NCI-H2196 (cell line): ENCODE data around the gene RAB9B.
A peak's percentile ranks its signal among the peaks of the same experiment; 100 is the strongest.
"Not testable (repeated sequence)": the region's sequence is repeated elsewhere in the genome, so short reads cannot be mapped to it uniquely, and the experiment has no call there.

Source experiments
- DNase-seq: peaks from one replicate; lab custom pipeline; 2025; ENCODE audit not compliant: unreplicated experiment; lab: John Stamatoyannopoulos, UW

Gene RAB9B

GRCh38 chrX:103817101-103817500 is 15.0 kb downstream of the RAB9B start:
- not testable (repeated sequence) for DNase-seq

GRCh38 chrX:103811858-103812257 is 20.2 kb downstream of the RAB9B start:
- no peak for DNase-seq

- DNase-seq = no peak
These were observed 25.1 kb downstream of the RAB9B start for GRCh38 chrX:103806862-103807474.

GRCh38 chrX:103805860-103806259 is 26.2 kb downstream of the RAB9B start:
- DNase-seq = no peak

- DNase-seq = no peak
These were observed 31.7 kb downstream of the RAB9B start for GRCh38 chrX:103800318-103800717.

- no peak for DNase-seq
These were observed 34.4 kb downstream of the RAB9B start for GRCh38 chrX:103797691-103798090.

- DNase-seq = no peak
These were observed 37.9 kb downstream of the RAB9B start for GRCh38 chrX:103794119-103794518.

- no peak for DNase-seq
These were observed 38.5 kb downstream of the RAB9B start for GRCh38 chrX:103793545-103793940.

GRCh38 chrX:103792916-103793544 is 39.0 kb downstream of the RAB9B start:
- no peak for DNase-seq

GRCh38 chrX:103791826-103792485 is 40.1 kb downstream of the RAB9B start:
- no peak for DNase-seq

GRCh38 chrX:103791228-103791627 is 40.8 kb downstream of the RAB9B start:
- DNase-seq = no peak

GRCh38 chrX:103789004-103789403 is 43.1 kb downstream of the RAB9B start:
- no peak for DNase-seq

GRCh38 chrX:103783971-103784370 is 48.1 kb downstream of the RAB9B start:
- no peak for DNase-seq

- no peak for DNase-seq
These were observed 48.9 kb downstream of the RAB9B start for GRCh38 chrX:103783196-103783595.

- DNase-seq = no peak
These were observed 49.4 kb downstream of the RAB9B start for GRCh38 chrX:103782640-103783039.

GRCh38 chrX:103781706-103782105 is 50.4 kb downstream of the RAB9B start:
- DNase-seq = no peak

GRCh38 chrX:103781062-103781402 is 51.0 kb downstream of the RAB9B start:
- DNase-seq = no peak

GRCh38 chrX:103780336-103781061 is 51.6 kb downstream of the RAB9B start:
- no peak for DNase-seq

GRCh38 chrX:103779141-103779789 is 52.8 kb downstream of the RAB9B start:
- peak; percentile 14 for DNase-seq

- DNase-seq = no peak
These were observed 55.5 kb downstream of the RAB9B start, which contains the start of gene PLP1 for GRCh38 chrX:103776546-103776945. Gene PLP1, plus strand, starts transcription at chrX:103776840. Its CDS starts 156 bp downstream, at chrX:103776996.

GRCh38 chrX:103774070-103774642 is 57.9 kb downstream of the RAB9B start:
- peak; percentile 9 for DNase-seq
